Jurkat, Clone E6-1 (cell line): Measurements from ENCODE around the gene ZNF831.

Experiments
- DNase-seq: peaks from one replicate; pipeline ENCODE4 v3.0.0-alpha.2; 2011; ENCODE audit warnings: low read depth, low spot score
- H3K4me3 ChIP-seq: 2 replicates; pipeline ENCODE4 v1.5.1; 2011; ENCODE audit warnings: mild to moderate bottlenecking, low read length, control low read depth, moderate library complexity

The ZNF831 gene

GRCh38 chr20:59175002-59175401 lies 11.4 kb downstream of the ZNF831 start:
- DNase-seq: no peak
- H3K4me3 ChIP-seq: no peak overlapping the region

- DNase-seq: no peak
- no peak overlapping the region for H3K4me3 ChIP-seq
Observed at GRCh38 chr20:59175861-59176260, 12.2 kb downstream of the ZNF831 start.

GRCh38 chr20:59176812-59177211 lies 13.2 kb downstream of the ZNF831 start:
- no peak for DNase-seq
- no peak overlapping the region for H3K4me3 ChIP-seq

GRCh38 chr20:59177266-59178250 lies 13.9 kb downstream of the ZNF831 start:
- DNase-seq: no peak

GRCh38 chr20:59178983-59179595 lies 15.5 kb downstream of the ZNF831 start:
- no peak overlapping the region for H3K4me3 ChIP-seq
- DNase-seq: no peak

More at GRCh38 chr20:59177266-59178250, 13.9 kb downstream of the ZNF831 start:
- no peak overlapping the region for H3K4me3 ChIP-seq

GRCh38 chr20:59179988-59180387 lies 16.4 kb downstream of the ZNF831 start:
- DNase-seq: no peak
- no peak overlapping the region for H3K4me3 ChIP-seq

GRCh38 chr20:59181936-59182335 lies 18.3 kb downstream of the ZNF831 start:
- H3K4me3 ChIP-seq: no peak overlapping the region
- no peak for DNase-seq

GRCh38 chr20:59182401-59183044 lies 18.9 kb downstream of the ZNF831 start:
- H3K4me3 ChIP-seq: no peak overlapping the region
- no peak for DNase-seq

GRCh38 chr20:59183751-59184150 lies 20.1 kb downstream of the ZNF831 start:
- DNase-seq: no peak
- no peak overlapping the region for H3K4me3 ChIP-seq

- no peak for DNase-seq
Observed at GRCh38 chr20:59184880-59185447, 21.3 kb downstream of the ZNF831 start.

GRCh38 chr20:59185809-59186208 lies 22.2 kb downstream of the ZNF831 start:
- no peak overlapping the region for H3K4me3 ChIP-seq
- no peak for DNase-seq

More at GRCh38 chr20:59184880-59185447, 21.3 kb downstream of the ZNF831 start:
- no peak overlapping the region for H3K4me3 ChIP-seq

GRCh38 chr20:59190466-59190865 lies 26.8 kb downstream of the ZNF831 start:
- no peak for DNase-seq
- no peak overlapping the region for H3K4me3 ChIP-seq

- DNase-seq: no peak
- no peak overlapping the region for H3K4me3 ChIP-seq
Observed at GRCh38 chr20:59191036-59191755, 27.6 kb downstream of the ZNF831 start.

GRCh38 chr20:59191756-59192532 lies 28.3 kb downstream of the ZNF831 start:
- H3K4me3 ChIP-seq: no peak overlapping the region
- no peak for DNase-seq

- H3K4me3 ChIP-seq: no peak overlapping the region
- no peak for DNase-seq
Observed at GRCh38 chr20:59192533-59192896, 28.9 kb downstream of the ZNF831 start.

- DNase-seq: no peak
- H3K4me3 ChIP-seq: no peak overlapping the region
Observed at GRCh38 chr20:59193325-59193724, 29.7 kb downstream of the ZNF831 start.

- no peak for DNase-seq
- no peak overlapping the region for H3K4me3 ChIP-seq
Observed at GRCh38 chr20:59194023-59194935, 30.7 kb downstream of the ZNF831 start.
